GM23338 (cell line): ENCODE measurements around the gene IQCM. TPM values are rescaled to one million over a fixed set of nuclear protein-coding genes. Genes with fewer than 3 reads are reported as not detected.

Source experiments
- ATAC-seq: fragments of 200-7000 bp; cut with Tn5 transposase; 3 replicates; pipeline ENCODE4 v1.9.1; 2020
- DNase-seq: peaks from one replicate; pipeline ENCODE4 v3.0.0-alpha.2; 2015; ENCODE audit warnings: low spot score
- H2AFZ ChIP-seq: fragments of 200-600 bp; sonication (generic); 2 replicates; pipeline ENCODE4 v1.8.0; 2016; ENCODE audit warnings: antibody characterized with exemption, mild to moderate bottlenecking, moderate library complexity
- H3F3A ChIP-seq: fragments of 200-600 bp; sonication (generic); replicated peaks from 2 replicates; pipeline ENCODE4 v1.8.0; 2017; ENCODE audit warnings: antibody characterized with exemption, mixed run types, low read depth
- H3K27ac ChIP-seq: fragments of 200-600 bp; sonication (generic); 2 replicates; pipeline ENCODE4 v1.6.1; 2016; ENCODE audit warnings: low read depth
- H3K27me3 ChIP-seq: fragments of 200-600 bp; sonication (generic); 2 replicates; pipeline ENCODE4 v1.8.0; 2016; ENCODE audit warnings: mild to moderate bottlenecking, mixed run types, moderate library complexity; ENCODE audit not compliant: insufficient read depth
- H3K36me3 ChIP-seq: fragments of 200-600 bp; sonication (generic); 2 replicates; pipeline ENCODE4 v1.8.0; 2016; ENCODE audit warnings: mild to moderate bottlenecking; ENCODE audit not compliant: insufficient read depth
- H3K4me1 ChIP-seq: fragments of 200-600 bp; sonication (generic); 2 replicates; pipeline ENCODE4 v1.8.0; 2016; ENCODE audit warnings: mild to moderate bottlenecking, moderate library complexity; ENCODE audit not compliant: insufficient read depth
- H3K4me2 ChIP-seq: fragments of 200-600 bp; sonication (generic); 2 replicates; pipeline ENCODE4 v1.7.1; 2017; ENCODE audit warnings: mixed run types
- H3K4me3 ChIP-seq: fragments of 200-600 bp; sonication (generic); 2 replicates; pipeline ENCODE4 v1.6.1; 2016; ENCODE audit warnings: mixed run types
- H3K79me2 ChIP-seq: fragments of 200-600 bp; sonication (generic); replicated peaks from 2 replicates; pipeline ENCODE4 v1.8.0; 2017; ENCODE audit warnings: mild to moderate bottlenecking; ENCODE audit not compliant: insufficient read depth
- H3K9me2 ChIP-seq: fragments of 200-600 bp; sonication (generic); 2 replicates; pipeline ENCODE4 v1.8.0; 2017; ENCODE audit not compliant: insufficient read depth
- H4K20me1 ChIP-seq: fragments of 200-600 bp; sonication (generic); replicated peaks from 2 replicates; pipeline ENCODE4 v1.8.0; 2017; ENCODE audit warnings: mild to moderate bottlenecking; ENCODE audit not compliant: insufficient read depth
- H3K27ac Mint-ChIP-seq: 2 replicates; pipeline ENCODE4 v1.8.0; 2020; ENCODE audit warnings: inconsistent platforms, mild to moderate bottlenecking, moderate library complexity, mixed read lengths
- H3K27me3 Mint-ChIP-seq: 3 replicates; pipeline ENCODE4 v1.8.0; 2022; ENCODE audit warnings: low read depth, mild to moderate bottlenecking, moderate library complexity, mixed read lengths, inconsistent platforms; ENCODE audit not compliant: insufficient read depth, poor library complexity
- H3K36me3 Mint-ChIP-seq: 3 replicates; pipeline ENCODE4 v1.8.0; 2021; ENCODE audit warnings: low read depth, mild to moderate bottlenecking, inconsistent platforms, moderate library complexity, mixed read lengths
- H3K4me1 Mint-ChIP-seq: 3 replicates; pipeline ENCODE4 v1.8.0; 2020; ENCODE audit warnings: mild to moderate bottlenecking, inconsistent platforms, mixed read lengths
- H3K4me3 Mint-ChIP-seq: 3 replicates; pipeline ENCODE4 v1.8.0; 2021; ENCODE audit warnings: moderate library complexity, mild to moderate bottlenecking, inconsistent platforms, mixed read lengths
- H3K9me3 Mint-ChIP-seq: 3 replicates; pipeline ENCODE4 v1.8.0; 2020; ENCODE audit warnings: moderate library complexity, mild to moderate bottlenecking, inconsistent platforms, mixed read lengths
- CREB1 ChIP-seq: fragments of 250-450 bp; sonication (Bioruptor Pico); IDR thresholded peaks from 2 replicates; pipeline ENCODE4 v1.5.0; 2020; ENCODE audit warnings: low read depth, mild to moderate bottlenecking, moderate library complexity
- EZH2 ChIP-seq: fragments of 200-600 bp; sonication (generic); IDR thresholded peaks from one replicate; pipeline ENCODE4 v1.8.0; 2017; ENCODE audit warnings: antibody characterized with exemption, mild to moderate bottlenecking, low read depth; ENCODE audit not compliant: unreplicated experiment
- EZH2phosphoT487 ChIP-seq: fragments of 200-600 bp; sonication (generic); IDR thresholded peaks from one replicate; pipeline ENCODE4 v1.8.1; 2018; ENCODE audit warnings: antibody characterized with exemption; ENCODE audit not compliant: unreplicated experiment
- JUNB ChIP-seq: IDR thresholded peaks from one replicate; pipeline ENCODE4 v1.6.1; 2016; ENCODE audit warnings: antibody characterized with exemption; ENCODE audit not compliant: unreplicated experiment
- NANOG ChIP-seq: IDR thresholded peaks from 2 replicates; pipeline ENCODE4 v1.6.1; 2016; ENCODE audit warnings: antibody characterized with exemption, borderline replicate concordance
- POLR2AphosphoS5 ChIP-seq: IDR thresholded peaks from 2 replicates; pipeline ENCODE4 v1.6.1; 2016; ENCODE audit warnings: antibody characterized with exemption, low read depth
- ZNF114 ChIP-seq: fragments of 250-450 bp; sonication (Bioruptor Pico); IDR thresholded peaks from 2 replicates; pipeline ENCODE4 v1.5.0; 2020; ENCODE audit warnings: mild to moderate bottlenecking, moderate library complexity
- ZNF331 ChIP-seq: fragments of 250-450 bp; sonication (Bioruptor Pico); IDR thresholded peaks from 2 replicates; pipeline ENCODE4 v1.5.0; 2020; ENCODE audit warnings: low read depth, mild to moderate bottlenecking, moderate library complexity
- polyA plus RNA-seq: library from polyadenylated mRNA; unstranded; fragments of >200 nt; fragmentation: Nextera tagmentation; extraction: Ambion mirVana; gene quantifications from 2 replicates; pipeline ENCODE4 v1.2.1, GENCODE V29; 2016
- total RNA-seq: library from RNA; depleted of rRNA; stranded (reverse); fragments of >200 nt; shearing (Covaris generic); gene quantifications from 2 replicates; pipeline ENCODE4 v1.2.3, GENCODE V29; 2014
- TF ChIP-seq, protein P1 (sequence below): IDR thresholded peaks from 2 replicates; pipeline ENCODE4 v1.6.1; 2016; ENCODE audit warnings: antibody characterized with exemption
- TF ChIP-seq, protein P2 (sequence below), 2 experiments: fragments of 200-600 bp in 1 of 2; sonication (generic) in 1 of 2; conservative IDR thresholded peaks; 2 replicates each; pipeline versions ENCODE4 v1.5.1 to v1.6.1; 2016 to 2017; ENCODE audit warnings: antibody characterized with exemption in 2 of 2, low read depth in 2 of 2, mild to moderate bottlenecking in 2 of 2, moderate library complexity in 1 of 2
- TF ChIP-seq, protein P3 (sequence below): fragments of 250-450 bp; sonication (Bioruptor Pico); IDR thresholded peaks from 2 replicates; pipeline ENCODE4 v1.5.0; 2020; ENCODE audit warnings: mild to moderate bottlenecking, moderate library complexity
- TF ChIP-seq, protein P4 (sequence below): IDR thresholded peaks from one replicate; pipeline ENCODE4 v1.6.1; 2018; ENCODE audit warnings: antibody characterized with exemption; ENCODE audit not compliant: unreplicated experiment

IQCM gene
- total and polyA plus RNA-seq, 2 experiments from 2014 or later: not detected

DNA sequence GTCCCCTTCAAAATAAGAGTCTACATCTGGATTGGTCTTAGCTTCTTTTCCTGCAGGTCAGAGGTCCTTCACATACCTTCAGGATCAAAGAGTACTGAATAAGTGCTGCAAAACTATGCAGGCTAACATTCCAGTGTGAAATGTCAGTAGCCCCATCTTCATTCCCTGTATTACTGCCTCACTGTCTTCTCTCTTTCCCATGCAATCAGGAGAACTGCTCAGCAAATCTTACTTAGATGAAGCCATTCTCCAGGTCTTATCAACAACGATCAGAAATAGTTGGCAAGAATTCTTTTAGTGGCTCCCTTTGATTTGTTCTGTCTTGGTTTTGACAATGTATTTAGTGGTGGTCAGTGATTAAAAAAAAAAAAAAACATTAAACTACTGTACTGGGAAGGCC is 26.0 kb upstream of the IQCM start (continued):
- TF ChIP-seq, protein P1, sequence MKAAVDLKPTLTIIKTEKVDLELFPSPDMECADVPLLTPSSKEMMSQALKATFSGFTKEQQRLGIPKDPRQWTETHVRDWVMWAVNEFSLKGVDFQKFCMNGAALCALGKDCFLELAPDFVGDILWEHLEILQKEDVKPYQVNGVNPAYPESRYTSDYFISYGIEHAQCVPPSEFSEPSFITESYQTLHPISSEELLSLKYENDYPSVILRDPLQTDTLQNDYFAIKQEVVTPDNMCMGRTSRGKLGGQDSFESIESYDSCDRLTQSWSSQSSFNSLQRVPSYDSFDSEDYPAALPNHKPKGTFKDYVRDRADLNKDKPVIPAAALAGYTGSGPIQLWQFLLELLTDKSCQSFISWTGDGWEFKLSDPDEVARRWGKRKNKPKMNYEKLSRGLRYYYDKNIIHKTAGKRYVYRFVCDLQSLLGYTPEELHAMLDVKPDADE: no peak
- no peak for TF ChIP-seq EZH2phosphoT487
- no peak for TF ChIP-seq NANOG

DNA sequence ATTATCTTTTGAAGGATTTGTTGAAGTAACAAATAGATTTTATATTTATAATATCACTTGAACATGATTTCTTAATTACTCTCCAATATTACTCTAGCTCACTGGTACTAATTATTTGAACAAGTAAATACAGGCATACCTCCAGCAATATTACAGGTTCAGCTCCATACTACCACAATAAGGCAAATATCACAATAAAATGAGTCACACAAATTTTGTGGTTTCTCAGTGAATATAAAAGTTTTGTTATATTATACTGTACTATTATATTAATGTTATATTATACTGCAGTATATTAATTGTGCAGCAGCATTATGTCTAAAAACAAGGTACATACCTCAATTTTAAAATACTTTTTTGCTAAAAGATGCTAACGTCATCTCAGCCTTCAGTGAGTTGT is 22.4 kb upstream of the IQCM start:
- no peaks in the 10 kb centered on the region for H3K36me3 ChIP-seq
- H2AFZ ChIP-seq: no peak overlapping the region
- TF ChIP-seq, protein P1: no peak
- no peak for TF ChIP-seq CREB1 (CRISPR knock-in tag)
- no peak for TF ChIP-seq EZH2
- TF ChIP-seq ZNF114 (CRISPR knock-in tag): no peak
- TF ChIP-seq EZH2phosphoT487: no peak
- no peak for TF ChIP-seq POLR2AphosphoS5
- TF ChIP-seq, protein P2, sequence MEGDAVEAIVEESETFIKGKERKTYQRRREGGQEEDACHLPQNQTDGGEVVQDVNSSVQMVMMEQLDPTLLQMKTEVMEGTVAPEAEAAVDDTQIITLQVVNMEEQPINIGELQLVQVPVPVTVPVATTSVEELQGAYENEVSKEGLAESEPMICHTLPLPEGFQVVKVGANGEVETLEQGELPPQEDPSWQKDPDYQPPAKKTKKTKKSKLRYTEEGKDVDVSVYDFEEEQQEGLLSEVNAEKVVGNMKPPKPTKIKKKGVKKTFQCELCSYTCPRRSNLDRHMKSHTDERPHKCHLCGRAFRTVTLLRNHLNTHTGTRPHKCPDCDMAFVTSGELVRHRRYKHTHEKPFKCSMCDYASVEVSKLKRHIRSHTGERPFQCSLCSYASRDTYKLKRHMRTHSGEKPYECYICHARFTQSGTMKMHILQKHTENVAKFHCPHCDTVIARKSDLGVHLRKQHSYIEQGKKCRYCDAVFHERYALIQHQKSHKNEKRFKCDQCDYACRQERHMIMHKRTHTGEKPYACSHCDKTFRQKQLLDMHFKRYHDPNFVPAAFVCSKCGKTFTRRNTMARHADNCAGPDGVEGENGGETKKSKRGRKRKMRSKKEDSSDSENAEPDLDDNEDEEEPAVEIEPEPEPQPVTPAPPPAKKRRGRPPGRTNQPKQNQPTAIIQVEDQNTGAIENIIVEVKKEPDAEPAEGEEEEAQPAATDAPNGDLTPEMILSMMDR (conservative IDR thresholded peaks at IDR 0.05; ENCODE audit: low read depth in 2 of 2): no peak
- no peak for TF ChIP-seq ZNF331 (CRISPR knock-in tag)
- TF ChIP-seq, protein P3, sequence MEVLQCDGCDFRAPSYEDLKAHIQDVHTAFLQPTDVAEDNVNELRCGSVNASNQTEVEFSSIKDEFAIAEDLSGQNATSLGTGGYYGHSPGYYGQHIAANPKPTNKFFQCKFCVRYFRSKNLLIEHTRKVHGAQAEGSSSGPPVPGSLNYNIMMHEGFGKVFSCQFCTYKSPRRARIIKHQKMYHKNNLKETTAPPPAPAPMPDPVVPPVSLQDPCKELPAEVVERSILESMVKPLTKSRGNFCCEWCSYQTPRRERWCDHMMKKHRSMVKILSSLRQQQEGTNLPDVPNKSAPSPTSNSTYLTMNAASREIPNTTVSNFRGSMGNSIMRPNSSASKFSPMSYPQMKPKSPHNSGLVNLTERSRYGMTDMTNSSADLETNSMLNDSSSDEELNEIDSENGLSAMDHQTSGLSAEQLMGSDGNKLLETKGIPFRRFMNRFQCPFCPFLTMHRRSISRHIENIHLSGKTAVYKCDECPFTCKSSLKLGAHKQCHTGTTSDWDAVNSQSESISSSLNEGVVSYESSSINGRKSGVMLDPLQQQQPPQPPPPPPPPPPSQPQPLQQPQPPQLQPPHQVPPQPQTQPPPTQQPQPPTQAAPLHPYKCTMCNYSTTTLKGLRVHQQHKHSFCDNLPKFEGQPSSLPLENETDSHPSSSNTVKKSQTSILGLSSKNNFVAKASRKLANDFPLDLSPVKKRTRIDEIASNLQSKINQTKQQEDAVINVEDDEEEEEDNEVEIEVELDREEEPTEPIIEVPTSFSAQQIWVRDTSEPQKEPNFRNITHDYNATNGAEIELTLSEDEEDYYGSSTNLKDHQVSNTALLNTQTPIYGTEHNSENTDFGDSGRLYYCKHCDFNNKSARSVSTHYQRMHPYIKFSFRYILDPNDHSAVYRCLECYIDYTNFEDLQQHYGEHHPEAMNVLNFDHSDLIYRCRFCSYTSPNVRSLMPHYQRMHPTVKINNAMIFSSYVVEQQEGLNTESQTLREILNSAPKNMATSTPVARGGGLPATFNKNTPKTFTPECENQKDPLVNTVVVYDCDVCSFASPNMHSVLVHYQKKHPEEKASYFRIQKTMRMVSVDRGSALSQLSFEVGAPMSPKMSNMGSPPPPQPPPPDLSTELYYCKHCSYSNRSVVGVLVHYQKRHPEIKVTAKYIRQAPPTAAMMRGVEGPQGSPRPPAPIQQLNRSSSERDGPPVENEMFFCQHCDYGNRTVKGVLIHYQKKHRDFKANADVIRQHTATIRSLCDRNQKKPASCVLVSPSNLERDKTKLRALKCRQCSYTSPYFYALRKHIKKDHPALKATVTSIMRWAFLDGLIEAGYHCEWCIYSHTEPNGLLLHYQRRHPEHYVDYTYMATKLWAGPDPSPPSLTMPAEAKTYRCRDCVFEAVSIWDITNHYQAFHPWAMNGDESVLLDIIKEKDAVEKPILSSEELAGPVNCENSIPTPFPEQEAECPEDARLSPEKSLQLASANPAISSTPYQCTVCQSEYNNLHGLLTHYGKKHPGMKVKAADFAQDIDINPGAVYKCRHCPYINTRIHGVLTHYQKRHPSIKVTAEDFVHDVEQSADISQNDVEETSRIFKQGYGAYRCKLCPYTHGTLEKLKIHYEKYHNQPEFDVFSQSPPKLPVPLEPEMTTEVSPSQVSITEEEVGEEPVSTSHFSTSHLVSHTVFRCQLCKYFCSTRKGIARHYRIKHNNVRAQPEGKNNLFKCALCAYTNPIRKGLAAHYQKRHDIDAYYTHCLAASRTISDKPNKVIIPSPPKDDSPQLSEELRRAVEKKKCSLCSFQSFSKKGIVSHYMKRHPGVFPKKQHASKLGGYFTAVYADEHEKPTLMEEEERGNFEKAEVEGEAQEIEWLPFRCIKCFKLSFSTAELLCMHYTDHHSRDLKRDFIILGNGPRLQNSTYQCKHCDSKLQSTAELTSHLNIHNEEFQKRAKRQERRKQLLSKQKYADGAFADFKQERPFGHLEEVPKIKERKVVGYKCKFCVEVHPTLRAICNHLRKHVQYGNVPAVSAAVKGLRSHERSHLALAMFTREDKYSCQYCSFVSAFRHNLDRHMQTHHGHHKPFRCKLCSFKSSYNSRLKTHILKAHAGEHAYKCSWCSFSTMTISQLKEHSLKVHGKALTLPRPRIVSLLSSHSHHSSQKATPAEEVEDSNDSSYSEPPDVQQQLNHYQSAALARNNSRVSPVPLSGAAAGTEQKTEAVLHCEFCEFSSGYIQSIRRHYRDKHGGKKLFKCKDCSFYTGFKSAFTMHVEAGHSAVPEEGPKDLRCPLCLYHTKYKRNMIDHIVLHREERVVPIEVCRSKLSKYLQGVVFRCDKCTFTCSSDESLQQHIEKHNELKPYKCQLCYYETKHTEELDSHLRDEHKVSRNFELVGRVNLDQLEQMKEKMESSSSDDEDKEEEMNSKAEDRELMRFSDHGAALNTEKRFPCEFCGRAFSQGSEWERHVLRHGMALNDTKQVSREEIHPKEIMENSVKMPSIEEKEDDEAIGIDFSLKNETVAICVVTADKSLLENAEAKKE (CRISPR knock-in tag): no peak
- TF ChIP-seq, protein P4, sequence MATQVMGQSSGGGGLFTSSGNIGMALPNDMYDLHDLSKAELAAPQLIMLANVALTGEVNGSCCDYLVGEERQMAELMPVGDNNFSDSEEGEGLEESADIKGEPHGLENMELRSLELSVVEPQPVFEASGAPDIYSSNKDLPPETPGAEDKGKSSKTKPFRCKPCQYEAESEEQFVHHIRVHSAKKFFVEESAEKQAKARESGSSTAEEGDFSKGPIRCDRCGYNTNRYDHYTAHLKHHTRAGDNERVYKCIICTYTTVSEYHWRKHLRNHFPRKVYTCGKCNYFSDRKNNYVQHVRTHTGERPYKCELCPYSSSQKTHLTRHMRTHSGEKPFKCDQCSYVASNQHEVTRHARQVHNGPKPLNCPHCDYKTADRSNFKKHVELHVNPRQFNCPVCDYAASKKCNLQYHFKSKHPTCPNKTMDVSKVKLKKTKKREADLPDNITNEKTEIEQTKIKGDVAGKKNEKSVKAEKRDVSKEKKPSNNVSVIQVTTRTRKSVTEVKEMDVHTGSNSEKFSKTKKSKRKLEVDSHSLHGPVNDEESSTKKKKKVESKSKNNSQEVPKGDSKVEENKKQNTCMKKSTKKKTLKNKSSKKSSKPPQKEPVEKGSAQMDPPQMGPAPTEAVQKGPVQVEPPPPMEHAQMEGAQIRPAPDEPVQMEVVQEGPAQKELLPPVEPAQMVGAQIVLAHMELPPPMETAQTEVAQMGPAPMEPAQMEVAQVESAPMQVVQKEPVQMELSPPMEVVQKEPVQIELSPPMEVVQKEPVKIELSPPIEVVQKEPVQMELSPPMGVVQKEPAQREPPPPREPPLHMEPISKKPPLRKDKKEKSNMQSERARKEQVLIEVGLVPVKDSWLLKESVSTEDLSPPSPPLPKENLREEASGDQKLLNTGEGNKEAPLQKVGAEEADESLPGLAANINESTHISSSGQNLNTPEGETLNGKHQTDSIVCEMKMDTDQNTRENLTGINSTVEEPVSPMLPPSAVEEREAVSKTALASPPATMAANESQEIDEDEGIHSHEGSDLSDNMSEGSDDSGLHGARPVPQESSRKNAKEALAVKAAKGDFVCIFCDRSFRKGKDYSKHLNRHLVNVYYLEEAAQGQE: no peak
- TF ChIP-seq JUNB: no peak
- no peak for TF ChIP-seq NANOG

More for the DNA sequence above, 22.4 kb upstream of the IQCM start:
- Mint-ChIP-seq H3K4me3 (no peak overlapping the region), H3K4me1 (no peaks in the 10 kb centered on the region; the same call in 2 of the 3 replicates), H3K27ac (no peak overlapping the region), H3K36me3 (no peaks in the 10 kb centered on the region), H3K27me3 (peaks cover 1% of the 10 kb centered on the region), H3K9me3 (no peaks in the 10 kb centered on the region)
- Histone ChIP-seq H3K4me2 (no peak overlapping the region), H4K20me1 (no peaks in the 10 kb centered on the region), H3K79me2 (no peaks in the 10 kb centered on the region), H3K4me1 (no peaks in the 10 kb centered on the region), H3K9me2 (0 out of 2 replicates have a peak, but pooled peaks cover 2% of the 10 kb centered on the region), H3K27ac (no peak overlapping the region), H3F3A (no peaks in the 10 kb centered on the region), H3K4me3 (no peak overlapping the region), H3K27me3 (no peaks in the 10 kb centered on the region)
- DNase-seq (no peak), ATAC-seq (no peak)
